GM18858 (cell line): ENCODE measurements around the gene FOXL1.

Source experiments
- ATAC-seq: cut with Tn5 transposase; IDR thresholded peaks from one replicate; pipeline ENCODE4 v1.9.1; 2021; ENCODE audit not compliant: unreplicated experiment

The FOXL1 gene

DNA sequence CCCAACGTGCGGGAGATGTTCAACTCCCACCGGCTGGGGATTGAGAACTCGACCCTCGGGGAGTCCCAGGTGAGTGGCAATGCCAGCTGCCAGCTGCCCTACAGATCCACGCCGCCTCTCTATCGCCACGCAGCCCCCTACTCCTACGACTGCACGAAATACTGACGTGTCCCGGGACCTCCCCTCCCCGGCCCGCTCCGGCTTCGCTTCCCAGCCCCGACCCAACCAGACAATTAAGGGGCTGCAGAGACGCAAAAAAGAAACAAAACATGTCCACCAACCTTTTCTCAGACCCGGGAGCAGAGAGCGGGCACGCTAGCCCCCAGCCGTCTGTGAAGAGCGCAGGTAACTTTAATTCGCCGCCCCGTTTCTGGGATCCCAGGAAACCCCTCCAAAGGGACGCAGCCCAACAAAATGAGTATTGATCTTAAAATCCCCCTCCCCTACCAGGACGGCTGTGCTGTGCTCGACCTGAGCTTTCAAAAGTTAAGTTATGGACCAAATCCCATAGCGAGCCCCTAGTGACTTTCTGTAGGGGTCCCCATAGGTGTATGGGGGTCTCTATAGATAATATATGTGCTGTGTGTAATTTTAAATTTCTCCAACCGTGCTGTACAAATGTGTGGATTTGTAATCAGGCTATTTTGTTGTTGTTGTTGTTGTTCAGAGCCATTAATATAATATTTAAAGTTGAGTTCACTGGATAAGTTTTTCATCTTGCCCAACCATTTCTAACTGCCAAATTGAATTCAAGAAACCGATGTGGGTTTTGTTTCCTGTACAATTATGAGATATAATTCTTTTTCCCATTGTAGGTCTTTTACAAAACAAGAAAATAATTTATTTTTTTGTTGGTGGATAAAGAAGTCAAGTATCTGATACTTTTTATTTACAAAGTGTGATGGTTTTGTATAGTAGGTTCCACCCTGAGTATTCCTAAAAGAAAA is 9.4 kb upstream of the FOXL1 start:
- ATAC-seq, result no peak

DNA sequence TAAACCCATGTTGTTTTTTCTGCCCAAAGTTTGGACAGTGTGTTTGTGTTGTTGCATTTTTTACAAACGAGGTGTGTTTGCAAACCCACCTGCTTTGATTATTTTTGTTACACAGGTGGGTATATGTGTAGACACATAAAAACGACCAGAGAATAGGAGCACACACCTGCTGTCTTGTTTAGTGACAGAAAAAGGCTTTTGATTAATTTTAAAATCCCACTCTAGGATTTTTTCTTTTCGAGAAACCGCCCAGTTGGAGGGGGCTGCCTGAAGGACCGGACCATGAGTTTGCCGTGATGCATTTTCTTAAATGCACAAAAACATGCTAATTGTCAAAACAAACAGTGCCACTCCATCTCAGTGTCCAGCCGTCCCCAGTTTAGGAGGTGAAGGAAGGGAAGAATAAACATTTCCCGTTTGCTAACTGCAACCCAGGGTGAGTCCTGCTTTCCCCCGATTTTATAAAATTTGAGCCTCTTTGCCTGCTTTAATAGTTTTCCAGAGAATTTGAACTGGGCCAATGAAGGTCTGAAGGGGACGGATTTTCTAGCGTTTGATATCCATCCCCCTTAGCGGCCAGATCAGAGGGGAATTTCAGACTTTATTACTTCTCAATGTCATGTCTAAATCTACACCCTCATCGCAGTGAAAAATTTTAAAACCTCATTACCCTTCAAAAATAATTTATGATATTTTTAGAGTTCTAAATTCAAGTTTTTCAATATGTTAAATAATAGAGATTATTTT is 8.5 kb upstream of the FOXL1 start:
- ATAC-seq, result no peak

DNA sequence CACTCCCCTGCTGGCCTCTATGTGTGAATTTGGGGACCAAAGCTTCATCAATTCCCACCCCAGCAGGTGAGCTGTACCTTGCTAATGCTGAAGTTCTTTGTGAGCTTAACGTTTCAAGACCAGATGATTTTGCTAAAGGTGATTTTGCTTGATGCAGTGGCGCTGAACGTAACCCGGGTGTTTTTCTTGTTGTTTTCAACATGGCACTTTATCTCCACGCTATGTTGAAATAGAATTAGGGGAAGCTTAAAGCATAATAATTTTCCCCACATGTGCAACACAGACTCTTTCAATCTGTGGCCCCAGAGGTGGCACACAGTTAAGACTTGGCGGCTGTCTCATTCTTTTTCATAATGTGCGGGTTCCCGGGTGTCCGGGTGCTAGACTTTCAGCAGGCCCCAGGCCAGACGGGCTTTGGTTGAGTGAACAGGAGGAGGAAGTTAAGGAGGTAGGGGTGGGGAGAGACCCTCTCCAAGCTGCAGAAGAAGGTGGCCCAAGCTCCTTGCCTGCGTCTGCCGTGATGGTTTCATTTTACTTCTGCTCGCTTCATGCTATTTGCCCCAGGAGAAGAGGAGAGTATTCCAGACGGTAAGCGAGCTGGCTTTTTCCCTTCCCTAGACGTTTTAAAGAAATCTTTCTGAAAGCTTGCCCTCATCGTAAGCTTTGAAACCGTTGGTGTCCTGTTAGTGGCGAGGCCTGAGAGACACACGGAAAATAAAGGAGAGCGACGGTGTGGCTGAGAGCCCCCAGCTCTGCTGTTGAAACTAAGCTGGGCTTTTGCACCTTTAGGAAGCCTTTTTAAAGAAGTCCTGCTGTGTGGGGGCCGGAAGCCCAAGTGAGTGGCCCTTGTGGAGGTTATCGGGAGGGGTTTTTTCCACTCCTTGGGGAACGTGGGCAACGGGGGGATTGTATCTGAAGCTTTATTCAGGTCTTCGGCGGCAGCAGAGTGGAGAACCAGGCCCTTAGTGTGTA is 7.5 kb upstream of the FOXL1 start:
- ATAC-seq, result no peak

DNA sequence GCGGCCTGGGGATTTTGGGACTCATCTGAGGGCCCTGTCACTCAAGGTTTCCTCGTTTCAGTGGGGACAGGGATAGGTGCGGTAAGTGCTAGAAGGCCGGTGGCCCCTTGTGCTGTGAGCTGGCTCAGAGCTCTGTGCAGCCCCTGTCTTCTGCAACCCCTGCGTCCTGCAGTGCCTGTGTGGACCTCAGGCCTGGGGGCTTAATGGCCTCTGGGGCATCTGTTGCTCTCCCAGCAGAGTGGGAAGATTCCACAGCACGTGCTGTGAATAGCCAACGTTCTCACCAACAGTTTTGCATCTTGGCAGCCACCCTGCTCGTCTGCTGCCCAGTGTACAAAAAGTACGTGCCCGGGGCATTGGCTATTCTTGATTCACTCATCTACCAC is 6.8 kb upstream of the FOXL1 start:
- no peak for ATAC-seq

DNA sequence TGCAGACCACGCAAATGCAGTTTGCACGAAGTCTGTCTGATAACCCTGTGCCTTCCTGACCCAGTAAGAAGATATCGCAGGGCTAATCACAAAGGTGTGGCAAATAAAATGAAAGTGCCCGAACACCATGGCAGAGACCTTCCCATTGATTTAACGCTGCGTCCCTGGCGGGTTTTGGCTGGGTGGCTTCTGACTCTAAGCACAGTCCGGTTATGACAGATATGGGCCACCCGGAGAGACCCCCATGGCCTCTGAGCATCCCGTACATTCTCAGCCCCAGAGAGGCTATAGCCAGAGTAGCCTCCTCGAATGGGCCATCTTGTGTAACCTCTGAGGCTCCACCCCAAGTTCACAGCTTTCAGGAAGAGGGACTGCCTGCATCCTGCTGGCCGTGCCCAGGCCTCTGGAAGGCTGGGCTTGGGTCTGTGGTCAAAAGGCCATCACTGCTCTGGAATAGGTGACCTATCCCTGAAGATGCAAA is 6.3 kb upstream of the FOXL1 start:
- no peak for ATAC-seq

DNA sequence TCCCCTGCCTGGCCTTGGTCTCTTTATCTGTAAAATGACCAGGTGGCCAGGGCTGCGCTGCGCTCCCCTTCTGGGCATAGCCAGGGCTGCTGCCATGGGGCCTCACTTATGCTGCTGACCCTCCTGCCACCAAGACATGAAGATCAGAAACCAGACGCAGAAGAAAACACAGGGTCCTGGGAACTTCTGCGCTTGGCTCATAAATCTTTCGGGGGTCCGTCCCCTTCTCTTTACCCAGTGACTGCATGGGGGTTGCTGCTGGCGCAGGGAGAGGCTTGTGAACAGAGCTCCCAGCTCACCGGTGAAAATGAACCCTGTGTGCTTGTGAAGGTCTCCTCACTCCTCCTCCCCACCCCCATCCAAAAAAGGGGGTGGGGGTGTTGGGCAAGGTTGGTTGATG is 5.7 kb upstream of the FOXL1 start:
- ATAC-seq, result no peak

DNA sequence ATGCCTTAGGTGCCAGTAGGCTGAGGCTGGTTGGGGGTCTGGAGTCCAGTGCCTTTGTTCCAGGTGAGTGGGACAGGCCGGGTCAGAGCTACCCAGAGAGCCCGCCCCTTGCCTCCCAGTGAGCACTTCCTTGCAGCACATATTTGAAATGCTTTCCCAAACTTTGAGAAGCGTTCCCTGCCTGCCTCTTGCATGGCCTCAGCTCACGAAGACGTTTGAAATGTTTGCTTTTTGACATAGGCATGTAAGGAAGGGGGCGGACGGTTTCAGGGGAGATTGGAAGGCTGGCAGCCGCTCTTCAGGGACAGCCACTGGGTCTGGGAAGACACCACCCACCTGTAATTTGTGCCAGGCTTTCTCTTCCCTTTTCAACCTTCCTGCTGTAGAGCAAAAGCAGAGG is 5.1 kb upstream of the FOXL1 start:
- ATAC-seq, result no peak

DNA sequence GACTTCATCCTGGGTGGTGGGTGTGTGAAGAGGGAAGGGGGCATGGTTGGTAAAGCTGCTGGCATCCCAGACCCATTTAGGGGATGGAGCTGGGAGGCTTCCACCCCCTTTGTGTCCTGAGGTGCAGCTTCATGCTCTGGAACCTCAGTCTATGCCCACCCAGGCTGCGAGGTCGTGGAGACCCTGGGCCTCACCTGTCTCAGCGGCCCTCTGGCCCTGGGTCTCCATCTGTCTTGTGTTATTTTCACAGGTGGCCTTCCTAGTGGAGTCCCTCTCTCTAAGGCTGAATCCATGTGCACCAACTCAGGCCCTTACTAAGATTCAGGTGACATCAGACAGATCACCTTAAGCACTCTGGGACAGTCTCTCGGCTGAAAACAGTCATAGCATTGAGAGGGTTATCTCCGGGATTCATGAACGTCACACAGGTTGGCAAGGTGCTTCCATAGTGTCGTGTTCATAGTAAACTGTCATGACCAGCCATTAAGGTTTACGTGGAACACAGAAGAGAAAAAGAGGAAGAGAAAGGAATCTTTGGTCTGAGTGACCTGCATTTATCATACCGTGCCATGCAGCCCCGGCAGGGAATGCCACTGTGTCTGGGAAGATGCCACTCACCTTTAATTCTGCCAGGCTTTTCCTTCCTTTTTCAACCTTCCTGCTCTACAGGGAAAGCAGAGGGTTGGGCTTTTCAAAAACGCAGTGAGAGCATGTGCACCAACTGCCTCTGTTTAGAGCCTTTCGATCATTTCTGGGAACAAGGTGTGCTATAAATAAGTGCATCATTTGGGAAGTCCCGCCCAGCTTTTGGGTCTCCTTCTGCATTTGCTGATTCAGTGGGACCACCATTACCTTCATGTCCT is 4.5 kb upstream of the FOXL1 start:
- no peak for ATAC-seq

DNA sequence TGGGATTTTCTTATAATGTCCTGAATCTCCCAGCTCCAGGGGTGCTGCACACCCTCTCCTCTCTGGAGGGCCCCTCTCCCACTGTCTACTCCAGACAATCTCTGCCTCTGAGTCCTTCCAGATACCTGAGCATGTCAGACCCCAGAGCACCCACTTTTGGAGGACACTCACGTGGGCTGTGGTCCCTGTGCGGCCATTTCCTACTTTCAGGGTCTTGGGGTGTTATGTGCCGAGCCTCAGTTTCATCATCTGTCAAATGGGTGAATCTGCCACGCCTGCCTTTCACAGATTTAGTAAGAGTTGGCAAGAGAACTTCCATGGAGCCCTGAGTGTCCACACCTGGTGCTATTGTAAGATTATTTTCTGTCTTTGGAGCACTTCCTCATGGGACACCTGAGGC is 3.7 kb upstream of the FOXL1 start:
- no peak for ATAC-seq

DNA sequence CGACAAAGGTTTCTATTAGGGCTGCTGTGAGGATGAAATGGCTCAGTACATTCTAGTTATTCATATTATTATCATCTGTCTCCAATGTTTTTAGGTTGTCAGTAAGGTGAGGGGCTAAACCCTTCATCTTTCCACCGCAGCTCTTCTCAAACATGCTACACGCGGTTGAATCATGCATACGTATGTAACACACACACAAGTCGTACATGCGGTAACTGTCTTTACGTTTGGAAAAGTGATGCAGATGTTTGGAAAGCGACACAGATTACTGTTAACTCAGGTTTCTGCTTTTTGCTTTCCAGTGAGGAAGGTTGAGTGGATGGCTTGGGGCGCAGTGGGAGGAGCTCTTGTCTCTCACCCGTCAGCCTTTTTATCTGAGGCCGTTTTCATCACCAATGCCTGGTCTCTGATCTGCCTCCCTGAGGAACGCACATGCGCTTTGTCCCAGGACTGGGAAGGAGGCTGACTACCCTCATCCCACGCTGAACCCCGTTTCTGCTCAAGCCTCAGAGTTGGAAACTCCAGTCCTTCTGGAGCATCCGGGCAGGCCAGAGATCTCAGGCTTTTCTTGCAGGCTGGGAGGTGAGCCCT is 3.2 kb upstream of the FOXL1 start:
- no peak for ATAC-seq

DNA sequence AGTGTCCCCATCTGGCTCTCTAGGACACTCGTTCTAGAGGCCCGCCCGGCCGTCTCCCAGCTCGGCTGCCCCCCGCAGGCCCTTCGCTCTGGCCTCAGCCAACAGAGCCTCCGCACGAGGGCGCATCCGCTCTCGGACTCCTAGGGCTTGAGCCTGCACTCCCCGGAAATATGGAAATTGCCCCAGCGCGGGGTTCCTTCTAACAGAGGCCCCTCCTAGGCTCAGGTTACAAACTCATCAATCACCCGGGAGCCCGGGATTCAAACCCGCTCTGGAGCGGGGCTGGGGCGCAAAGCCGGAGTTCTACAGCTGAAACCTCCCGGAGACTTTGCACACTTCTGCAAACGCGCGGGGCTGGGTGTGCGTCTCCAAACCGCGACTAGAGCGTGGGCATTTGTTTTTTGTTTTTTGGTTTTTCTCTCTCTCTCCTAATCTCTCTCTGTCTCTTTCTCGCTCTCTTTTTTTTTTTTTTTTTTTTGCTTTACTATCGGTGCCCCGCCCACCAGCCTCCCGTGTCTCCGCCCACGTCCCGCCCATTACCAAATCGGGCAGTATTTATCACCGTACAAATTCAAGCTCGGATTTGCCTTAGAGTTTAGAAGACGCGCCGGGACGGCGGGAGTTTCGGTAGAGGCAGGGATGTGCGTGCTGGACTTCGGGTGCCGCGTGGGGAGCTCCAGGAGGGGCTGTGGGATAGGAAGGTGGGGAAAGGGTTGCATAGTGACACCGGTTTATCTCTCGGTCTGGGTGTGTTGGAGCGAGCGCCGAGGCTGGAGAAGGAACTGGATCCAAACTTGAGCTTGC is 2.4 kb upstream of the FOXL1 start:
- ATAC-seq, result no peak

DNA sequence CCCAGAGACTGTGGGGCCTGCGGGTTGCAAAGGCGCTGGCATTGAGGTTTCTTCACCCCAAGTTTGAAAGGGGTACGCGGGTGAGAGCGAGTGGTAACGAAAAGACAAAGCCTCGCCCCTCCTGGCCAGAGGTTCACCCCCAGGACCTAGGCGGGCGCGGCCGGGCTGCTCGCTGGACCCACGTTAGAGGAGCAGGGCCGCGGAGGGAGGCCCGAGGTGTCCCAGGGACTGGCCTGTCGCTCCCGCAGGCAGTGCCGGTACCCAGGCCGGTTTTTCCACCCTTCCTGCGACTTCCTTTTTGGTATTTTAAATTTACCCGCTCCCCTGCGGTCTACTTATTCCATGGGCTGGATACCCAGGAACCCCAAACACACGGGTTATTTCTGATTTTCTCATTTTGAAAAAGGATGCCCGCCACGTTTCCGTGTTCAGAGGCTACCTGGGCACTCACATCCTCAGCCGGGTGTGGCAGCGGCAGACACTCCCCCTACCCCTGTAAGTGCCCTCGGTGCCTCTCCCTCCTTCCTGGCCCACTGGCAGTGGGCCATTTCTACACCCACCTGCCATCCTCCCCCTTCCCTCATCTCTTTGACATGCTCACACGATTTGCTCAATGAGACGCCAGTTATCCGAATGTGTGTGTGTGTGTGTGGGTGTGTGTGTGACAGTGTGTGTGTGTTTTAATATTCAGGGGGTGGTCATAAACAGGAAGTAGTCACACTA is 1.6 kb upstream of the FOXL1 start:
- ATAC-seq, result no peak

DNA sequence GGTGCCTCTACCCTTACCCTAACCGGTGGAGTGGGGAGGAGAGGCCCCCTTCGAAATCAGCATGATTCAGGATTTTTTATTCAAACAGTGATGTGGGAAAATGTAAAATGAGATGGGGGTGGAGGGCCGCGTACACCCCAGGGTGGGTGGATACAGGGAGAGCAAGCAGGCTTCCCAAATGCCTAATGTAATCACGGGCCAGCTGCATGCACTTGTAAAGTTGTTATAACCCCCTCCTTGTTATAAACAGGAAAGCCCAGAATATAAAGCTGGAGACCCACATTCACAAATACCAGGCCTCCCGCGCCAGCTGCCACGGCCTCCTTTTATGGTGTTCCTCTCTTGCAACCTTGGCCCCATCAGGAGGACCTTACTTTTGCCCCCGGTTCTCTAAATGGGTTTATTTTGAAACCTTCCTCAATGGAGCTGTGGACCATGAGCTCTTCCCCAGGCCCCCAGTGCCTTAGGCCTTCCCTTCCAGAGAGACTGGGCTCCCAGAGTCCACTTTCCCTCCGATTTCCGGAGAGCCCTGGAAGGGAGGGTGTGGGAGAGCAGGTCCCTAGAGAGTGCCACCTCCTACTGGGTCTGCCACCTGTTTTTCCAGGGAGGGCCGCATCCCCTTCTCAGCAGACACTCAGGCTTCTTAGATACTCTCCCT is 906 bp upstream of the FOXL1 start:
- no peak for ATAC-seq

DNA sequence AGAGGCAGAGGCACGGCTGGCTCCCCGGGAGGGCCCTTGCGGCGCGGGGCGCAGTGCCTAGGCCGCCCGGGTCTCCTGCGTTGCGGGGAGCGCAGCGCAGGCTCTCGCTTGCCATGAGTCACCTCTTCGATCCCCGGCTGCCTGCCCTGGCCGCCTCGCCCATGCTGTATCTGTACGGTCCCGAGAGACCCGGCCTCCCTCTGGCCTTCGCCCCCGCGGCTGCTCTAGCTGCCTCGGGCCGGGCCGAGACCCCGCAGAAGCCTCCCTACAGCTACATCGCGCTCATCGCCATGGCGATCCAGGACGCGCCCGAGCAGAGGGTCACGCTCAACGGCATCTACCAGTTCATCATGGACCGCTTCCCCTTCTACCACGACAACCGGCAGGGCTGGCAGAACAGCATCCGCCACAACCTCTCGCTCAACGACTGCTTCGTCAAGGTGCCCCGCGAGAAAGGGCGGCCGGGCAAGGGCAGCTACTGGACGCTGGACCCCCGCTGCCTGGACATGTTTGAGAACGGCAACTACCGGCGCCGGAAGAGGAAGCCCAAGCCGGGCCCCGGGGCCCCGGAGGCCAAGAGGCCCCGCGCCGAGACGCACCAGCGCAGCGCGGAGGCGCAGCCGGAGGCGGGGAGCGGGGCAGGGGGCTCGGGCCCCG is 390 bp downstream of the FOXL1 start:
- ATAC-seq, result no peak

DNA sequence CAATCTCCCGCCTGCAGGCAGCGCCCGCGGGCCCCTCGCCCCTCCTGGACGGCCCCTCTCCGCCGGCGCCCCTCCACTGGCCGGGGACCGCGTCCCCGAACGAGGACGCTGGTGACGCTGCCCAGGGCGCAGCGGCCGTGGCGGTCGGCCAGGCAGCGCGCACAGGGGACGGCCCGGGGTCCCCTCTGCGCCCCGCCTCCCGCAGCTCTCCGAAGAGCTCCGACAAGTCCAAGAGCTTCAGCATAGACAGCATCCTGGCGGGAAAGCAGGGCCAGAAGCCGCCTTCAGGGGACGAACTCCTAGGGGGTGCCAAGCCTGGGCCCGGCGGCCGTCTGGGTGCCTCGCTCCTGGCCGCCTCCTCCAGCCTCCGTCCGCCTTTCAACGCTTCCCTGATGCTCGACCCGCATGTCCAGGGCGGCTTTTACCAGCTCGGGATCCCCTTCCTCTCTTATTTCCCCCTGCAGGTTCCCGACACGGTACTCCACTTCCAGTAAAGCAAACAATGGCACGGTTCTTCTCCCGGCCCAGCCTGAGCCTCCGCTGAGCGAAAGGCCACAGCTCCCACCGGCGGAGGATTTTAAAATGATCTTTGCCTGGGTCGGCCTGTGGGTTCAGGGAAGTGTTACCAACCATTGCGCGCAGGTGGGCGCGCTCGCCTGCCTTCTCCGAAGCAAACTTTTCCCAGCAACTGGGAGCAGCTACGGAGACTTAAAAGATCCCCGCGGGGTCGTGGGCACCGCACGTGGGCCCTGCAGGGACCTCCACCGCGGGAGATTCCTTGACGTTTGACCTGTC is 1.1 kb downstream of the FOXL1 start:
- ATAC-seq, result no peak

DNA sequence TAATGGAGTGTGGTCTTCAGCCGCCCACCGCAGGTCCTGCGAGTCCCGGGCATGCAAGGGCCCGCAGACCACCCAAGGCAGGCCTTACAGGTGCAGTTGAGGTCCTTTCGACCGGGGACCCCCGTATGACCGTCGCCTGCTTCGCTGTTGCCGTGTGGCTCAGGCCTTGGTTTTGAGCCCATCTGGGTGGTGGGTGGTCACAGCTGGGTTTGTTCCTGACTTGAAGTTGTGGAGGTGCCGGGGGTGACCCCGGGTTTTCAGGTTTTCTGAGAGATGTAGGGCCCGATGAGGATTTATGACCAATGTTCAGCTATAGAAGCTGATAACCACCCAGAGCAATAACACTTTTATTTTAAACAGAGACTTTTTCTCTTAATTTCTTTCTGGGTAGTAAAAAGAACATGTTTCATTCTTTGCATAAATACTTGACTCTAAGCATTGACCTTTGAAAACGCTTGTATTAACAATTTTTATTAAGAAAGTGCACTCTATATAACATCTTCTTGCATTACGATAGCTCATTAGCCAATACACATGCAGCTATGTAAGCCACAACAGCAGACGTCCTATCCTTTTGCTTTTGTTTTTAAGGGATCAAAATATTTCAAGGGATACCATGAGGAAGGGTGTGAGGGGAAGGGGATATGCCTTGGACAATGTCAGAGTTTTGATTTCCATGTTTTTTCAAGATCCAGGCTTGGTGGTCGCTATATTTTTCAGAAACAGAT is 1.9 kb downstream of the FOXL1 start:
- no peak for ATAC-seq
